Smooth muscle cell (in vitro differentiated cells): ENCODE data around the gene DENND6A. TPM values are rescaled to one million over a fixed set of nuclear protein-coding genes. Genes with fewer than 3 reads are reported as not detected.

Experiments used
- DNase-seq: peaks from one replicate; lab custom pipeline; 2025; ENCODE audit not compliant: unreplicated experiment; lab: John Stamatoyannopoulos, UW
- H2AFZ ChIP-seq: fragments of 200-600 bp; sonication (generic); 2 replicates; pipeline ENCODE4 v1.6.0; 2016; ENCODE audit warnings: antibody characterized with exemption, low read depth, mild to moderate bottlenecking
- H3F3A ChIP-seq: fragments of 200-600 bp; sonication (generic); 2 replicates; pipeline ENCODE4 v1.6.0; 2017; ENCODE audit warnings: antibody characterized with exemption, low read depth
- H3K27ac ChIP-seq: fragments of 200-600 bp; sonication (generic); 2 replicates; pipeline ENCODE4 v1.5.1; 2016; ENCODE audit warnings: low read depth, mild to moderate bottlenecking
- H3K27me3 ChIP-seq: fragments of 200-600 bp; sonication (generic); 2 replicates; pipeline ENCODE4 v1.6.1; 2016; ENCODE audit warnings: low read depth, mild to moderate bottlenecking
- H3K36me3 ChIP-seq: fragments of 200-600 bp; sonication (generic); 2 replicates; pipeline ENCODE4 v1.5.1; 2016; ENCODE audit warnings: low read depth
- H3K4me1 ChIP-seq: fragments of 200-600 bp; sonication (generic); 2 replicates; pipeline ENCODE4 v1.5.1; 2016; ENCODE audit warnings: low read depth
- H3K4me2 ChIP-seq: fragments of 200-600 bp; sonication (generic); 2 replicates; pipeline ENCODE4 v1.6.0; 2016; ENCODE audit warnings: mild to moderate bottlenecking
- H3K4me3 ChIP-seq: fragments of 200-600 bp; sonication (generic); 2 replicates; pipeline ENCODE4 v1.5.1; 2016; ENCODE audit warnings: mild to moderate bottlenecking
- H3K79me2 ChIP-seq: fragments of 200-600 bp; sonication (generic); 2 replicates; pipeline ENCODE4 v1.6.0; 2016; ENCODE audit warnings: low read depth, mild to moderate bottlenecking
- H3K9ac ChIP-seq: fragments of 200-600 bp; sonication (generic); 2 replicates; pipeline ENCODE4 v1.6.0; 2016; ENCODE audit warnings: low read depth
- H3K9me3 ChIP-seq: fragments of 200-600 bp; sonication (generic); replicated peaks from 2 replicates; pipeline ENCODE4 v1.5.1; 2016; ENCODE audit warnings: low read depth
- H4K20me1 ChIP-seq: fragments of 200-600 bp; sonication (generic); 2 replicates; pipeline ENCODE4 v1.6.0; 2016; ENCODE audit warnings: low read depth
- CTCF ChIP-seq: fragments of 200-600 bp; sonication (generic); IDR thresholded peaks from 2 replicates; pipeline ENCODE4 v1.5.1; 2017; ENCODE audit warnings: borderline replicate concordance, mild to moderate bottlenecking, antibody characterized with exemption; ENCODE audit not compliant: insufficient read depth, poor library complexity, severe bottlenecking
- WGBS: methylation state at CpG from one replicate; pipeline ENCODE4 v1.1.7; 2016; ENCODE audit warnings: low lambda C conversion rate; 5-methylcytosine and 5-hydroxymethylcytosine counted together
- polyA plus RNA-seq: library from polyadenylated mRNA; unstranded; fragments of >200 nt; fragmentation: Nextera tagmentation; extraction: Ambion mirVana; gene quantifications from 2 replicates; pipeline ENCODE4 v1.2.1, GENCODE V29; 2016
- total RNA-seq: library from RNA; depleted of rRNA; stranded (reverse); fragments of >200 nt; gene quantifications from 2 replicates; pipeline ENCODE4 v1.2.3, GENCODE V29; 2014

Gene DENND6A
- total and polyA plus RNA-seq, 2 experiments from 2014 or later: 8.4 to 27.1 TPM

GRCh38 chr3:57655727-57656126 lies 37.1 kb downstream of the DENND6A start:
- no peaks in the 10 kb centered on the region for H3F3A ChIP-seq
- no peaks in the 10 kb centered on the region for H4K20me1 ChIP-seq
- no peaks in the 10 kb centered on the region for H3K79me2 ChIP-seq
- no peaks in the 10 kb centered on the region for H3K9me3 ChIP-seq
- H3K36me3 ChIP-seq: no peaks in the 10 kb centered on the region
- no peak overlapping the region for H3K4me2 ChIP-seq
- no peaks in the 10 kb centered on the region for H3K27me3 ChIP-seq
- no peak overlapping the region for H3K9ac ChIP-seq
- no peak overlapping the region for H2AFZ ChIP-seq
- H3K27ac ChIP-seq: no peak overlapping the region
- no peak for TF ChIP-seq CTCF
- no peak overlapping the region for H3K4me3 ChIP-seq
- no peak for DNase-seq
- 96% methylated on average over 2 of the region's 2 CpGs for WGBS
- H3K4me1 ChIP-seq: no peaks in the 10 kb centered on the region

GRCh38 chr3:57654267-57654666 lies 38.6 kb downstream of the DENND6A start:
- H4K20me1 ChIP-seq: no peaks in the 10 kb centered on the region
- WGBS: 96% methylated on average over 1 of the region's 1 CpG

GRCh38 chr3:57652203-57652602 lies 40.7 kb downstream of the DENND6A start:
- Histone ChIP-seq H3K27me3 (no peaks in the 10 kb centered on the region), H4K20me1 (no peaks in the 10 kb centered on the region), H3K79me2 (peaks cover 6% of the 10 kb centered on the region), H3K4me1 (no peaks in the 10 kb centered on the region), H2AFZ (no peak overlapping the region), H3K36me3 (no peaks in the 10 kb centered on the region), H3K9ac (no peak overlapping the region), H3K27ac (no peak overlapping the region), H3K4me2 (no peak overlapping the region), H3K9me3 (no peaks in the 10 kb centered on the region), H3K4me3 (no peak overlapping the region), H3F3A (no peaks in the 10 kb centered on the region)
- TF ChIP-seq CTCF: no peak
- 50% methylated on average over 3 of the region's 3 CpGs for WGBS
- no peak for DNase-seq

More at GRCh38 chr3:57654267-57654666, 38.6 kb downstream of the DENND6A start:
- Histone ChIP-seq H3K4me1 (no peaks in the 10 kb centered on the region), H2AFZ (no peak overlapping the region), H3K79me2 (peaks cover 2% of the 10 kb centered on the region), H3K9ac (no peak overlapping the region), H3K27me3 (no peaks in the 10 kb centered on the region), H3K36me3 (no peaks in the 10 kb centered on the region), H3K27ac (no peak overlapping the region), H3K9me3 (no peaks in the 10 kb centered on the region), H3K4me2 (no peak overlapping the region), H3F3A (no peaks in the 10 kb centered on the region), H3K4me3 (no peak overlapping the region)
- TF ChIP-seq CTCF: no peak
- no peak for DNase-seq

- WGBS: 96% methylated on average over 2 of the region's 2 CpGs
- no peaks in the 10 kb centered on the region for H3K9me3 ChIP-seq
- no peak overlapping the region for H3K4me3 ChIP-seq
- H4K20me1 ChIP-seq: peaks cover 3% of the 10 kb centered on the region
- peaks cover 6% of the 10 kb centered on the region for H3K79me2 ChIP-seq
- no peak overlapping the region for H2AFZ ChIP-seq
- H3K9ac ChIP-seq: no peak overlapping the region
- no peaks in the 10 kb centered on the region for H3F3A ChIP-seq
- no peak overlapping the region for H3K4me2 ChIP-seq
- no peak overlapping the region for H3K27ac ChIP-seq
- no peaks in the 10 kb centered on the region for H3K36me3 ChIP-seq
- H3K27me3 ChIP-seq: no peaks in the 10 kb centered on the region
- no peak for TF ChIP-seq CTCF
- DNase-seq: no peak
- H3K4me1 ChIP-seq: no peaks in the 10 kb centered on the region
These were observed 45.5 kb downstream of the DENND6A start for GRCh38 chr3:57647292-57647940.
